GM12872 (cell line): Measurements from ENCODE around the gene PTPRG.

Experiments used
- TF ChIP-seq, protein P1 (sequence below): IDR thresholded peaks from 3 replicates; pipeline ENCODE4 v1.5.1; 2011; ENCODE audit warnings: low read depth, mild to moderate bottlenecking, low read length, moderate library complexity; ENCODE audit not compliant: insufficient read depth

The PTPRG gene

DNA sequence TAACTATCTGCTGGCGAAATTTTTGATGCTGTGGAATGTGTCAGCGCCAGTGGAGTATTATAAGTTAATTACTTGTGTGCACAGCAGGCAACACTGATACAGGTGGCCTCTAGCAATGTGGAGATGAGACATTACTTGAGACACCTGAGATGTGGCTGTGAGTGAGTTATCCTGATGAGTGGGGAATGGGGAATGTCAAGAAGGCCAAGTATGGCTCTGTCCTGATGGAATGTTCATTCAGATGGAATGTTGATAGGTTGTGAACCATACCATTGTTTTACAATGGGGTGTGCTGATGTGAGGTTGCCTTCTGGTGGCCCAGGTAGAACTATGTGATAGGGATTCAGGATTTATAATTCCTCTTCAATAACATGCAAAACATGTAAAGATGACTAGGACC, 404.8 kb downstream of the PTPRG start:
- TF ChIP-seq, protein P1, sequence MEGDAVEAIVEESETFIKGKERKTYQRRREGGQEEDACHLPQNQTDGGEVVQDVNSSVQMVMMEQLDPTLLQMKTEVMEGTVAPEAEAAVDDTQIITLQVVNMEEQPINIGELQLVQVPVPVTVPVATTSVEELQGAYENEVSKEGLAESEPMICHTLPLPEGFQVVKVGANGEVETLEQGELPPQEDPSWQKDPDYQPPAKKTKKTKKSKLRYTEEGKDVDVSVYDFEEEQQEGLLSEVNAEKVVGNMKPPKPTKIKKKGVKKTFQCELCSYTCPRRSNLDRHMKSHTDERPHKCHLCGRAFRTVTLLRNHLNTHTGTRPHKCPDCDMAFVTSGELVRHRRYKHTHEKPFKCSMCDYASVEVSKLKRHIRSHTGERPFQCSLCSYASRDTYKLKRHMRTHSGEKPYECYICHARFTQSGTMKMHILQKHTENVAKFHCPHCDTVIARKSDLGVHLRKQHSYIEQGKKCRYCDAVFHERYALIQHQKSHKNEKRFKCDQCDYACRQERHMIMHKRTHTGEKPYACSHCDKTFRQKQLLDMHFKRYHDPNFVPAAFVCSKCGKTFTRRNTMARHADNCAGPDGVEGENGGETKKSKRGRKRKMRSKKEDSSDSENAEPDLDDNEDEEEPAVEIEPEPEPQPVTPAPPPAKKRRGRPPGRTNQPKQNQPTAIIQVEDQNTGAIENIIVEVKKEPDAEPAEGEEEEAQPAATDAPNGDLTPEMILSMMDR, result no peak

DNA sequence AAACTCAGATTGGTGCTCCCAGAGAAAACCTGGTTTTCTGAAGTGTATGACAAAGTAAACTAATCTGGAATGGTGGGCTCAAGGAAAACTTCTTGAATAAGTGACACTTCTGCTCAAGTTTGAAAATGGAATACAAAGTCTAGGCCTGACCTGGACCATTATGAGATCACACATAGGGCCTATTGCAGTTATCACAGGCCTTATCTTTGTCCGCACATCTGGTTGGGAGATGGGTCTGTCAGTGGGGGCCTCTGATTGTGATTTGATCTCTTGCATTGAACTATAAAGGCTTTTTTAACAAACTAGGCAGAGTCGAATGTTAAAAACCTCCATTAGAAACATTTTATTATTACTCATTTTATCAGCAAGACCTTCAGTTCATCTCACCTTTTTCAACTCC, 405.6 kb downstream of the PTPRG start:
- TF ChIP-seq, protein P1, result no peak

DNA sequence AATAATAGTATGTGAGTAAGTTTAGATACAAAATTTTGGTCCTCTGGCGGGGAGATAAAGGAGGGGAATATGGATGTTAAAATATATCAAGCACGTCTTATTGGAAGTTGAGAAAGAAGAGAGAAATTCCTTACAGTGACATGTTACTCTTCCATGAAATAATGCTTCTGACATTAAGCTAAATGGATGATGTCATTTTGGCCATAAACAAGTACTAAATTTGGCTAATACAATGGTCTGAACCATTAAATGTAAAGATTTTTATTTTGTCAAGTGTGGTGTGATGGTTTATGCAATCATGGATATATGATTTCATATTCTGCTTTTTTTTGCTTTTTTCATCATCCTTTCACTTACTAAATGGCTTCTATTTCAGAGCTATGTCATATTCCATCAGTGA, 406.6 kb downstream of the PTPRG start:
- TF ChIP-seq, protein P1, result no peak

DNA sequence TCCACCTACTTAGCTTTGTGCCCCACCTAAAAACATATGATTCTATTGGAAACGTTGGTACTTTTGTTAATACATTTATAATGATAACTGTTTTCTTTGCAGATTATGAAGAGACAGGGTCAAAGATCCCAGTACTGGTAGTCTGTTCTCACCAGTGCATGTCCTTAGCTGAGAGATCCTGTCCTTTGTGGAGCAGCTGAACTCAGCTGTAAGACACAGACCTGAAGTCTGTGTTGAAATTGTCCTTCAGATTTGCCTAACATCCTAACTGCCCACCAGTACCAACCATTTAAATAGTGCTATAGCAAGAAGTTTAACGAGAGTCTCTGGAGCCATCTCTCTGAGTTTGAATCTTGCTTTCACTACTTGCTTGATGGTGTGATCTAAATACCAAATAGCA, 413.3 kb downstream of the PTPRG start:
- TF ChIP-seq, protein P1, result no peak

DNA sequence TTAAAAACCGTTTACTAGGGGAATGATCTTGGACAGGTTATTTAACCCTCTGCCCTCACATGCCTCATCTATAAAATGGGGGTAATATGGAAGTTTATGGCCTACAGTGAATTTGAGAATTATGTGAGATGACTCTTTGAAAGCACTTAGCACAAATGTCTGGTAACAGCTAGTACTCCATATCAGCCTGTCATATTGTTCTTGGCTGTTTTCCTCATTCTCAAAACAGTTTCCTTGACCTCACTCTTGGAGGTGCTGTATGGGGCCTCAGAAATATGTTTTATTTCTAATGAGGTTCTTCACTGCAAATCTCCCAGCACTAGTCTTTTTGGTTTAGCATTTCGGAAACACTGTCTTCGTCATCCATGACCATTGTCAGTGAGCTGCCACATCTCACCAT, 413.8 kb downstream of the PTPRG start:
- TF ChIP-seq, protein P1, result no peak

DNA sequence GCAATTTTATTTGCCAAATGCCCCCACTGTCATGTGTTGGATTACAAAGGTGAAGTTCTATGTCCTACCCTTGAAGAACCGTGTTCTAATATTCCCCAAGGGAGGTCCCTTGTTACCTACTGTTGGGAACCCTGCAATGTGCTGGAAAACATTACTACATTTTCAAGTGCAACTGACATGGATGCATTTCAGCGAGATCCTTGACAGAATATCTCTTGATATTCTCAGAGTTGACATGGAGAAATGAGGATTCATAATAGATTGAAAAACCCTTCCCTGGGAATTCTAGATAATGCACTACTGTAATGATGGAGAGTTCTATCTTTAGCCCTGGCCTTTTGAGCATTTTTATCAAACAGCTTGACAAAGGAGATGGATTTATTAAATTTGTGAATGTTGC, 414.6 kb downstream of the PTPRG start:
- TF ChIP-seq, protein P1, result no peak

DNA sequence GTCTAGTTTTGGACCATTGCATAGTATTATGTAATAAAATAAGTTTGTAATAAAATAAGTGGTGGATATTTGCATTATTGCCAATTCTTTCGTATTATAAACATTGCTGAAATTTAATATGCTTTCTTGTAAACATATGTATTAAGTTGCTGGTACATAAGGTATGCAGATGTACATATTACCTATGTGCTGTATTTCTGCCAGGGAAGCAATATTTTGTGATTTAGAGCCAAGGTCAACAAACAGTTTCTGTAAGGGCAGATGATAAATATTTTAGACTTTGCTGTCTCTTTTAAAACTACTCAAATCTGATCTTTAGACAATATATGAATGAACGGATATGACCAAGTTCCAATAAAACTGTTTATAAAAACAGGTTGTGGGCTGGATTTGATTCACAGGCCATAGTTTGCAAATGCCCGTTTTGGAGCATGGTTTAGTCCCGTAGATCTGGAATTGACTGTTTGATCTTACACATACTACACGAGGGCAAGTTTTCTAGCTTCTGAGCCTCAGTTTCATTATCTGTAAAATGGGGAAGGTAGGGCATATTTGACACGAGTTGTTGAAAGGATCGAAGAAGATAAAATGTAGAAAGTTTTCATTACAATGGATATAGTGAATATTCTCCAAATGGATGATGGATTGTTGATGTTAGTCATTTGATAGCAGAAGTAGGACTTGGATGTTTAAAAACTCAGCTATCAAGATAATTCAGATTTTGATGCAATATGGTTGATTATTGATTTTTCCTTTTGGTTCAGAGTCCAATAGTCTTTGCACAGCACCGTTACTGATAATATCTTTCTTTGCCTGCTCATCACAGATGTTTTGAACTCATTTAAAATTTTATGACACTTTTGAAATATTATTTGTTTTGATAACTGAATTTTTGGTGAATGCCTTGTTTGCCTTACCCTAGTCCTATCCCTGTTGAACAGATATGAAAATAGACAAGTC, 417.4 kb downstream of the PTPRG start:
- TF ChIP-seq, protein P1, result no peak
